Activated T-helper 1 cell treated with anti-CD3 and anti-CD28 coated beads, Interleukin-2, amount 50 U/mL, for 16 hours (primary cell): ENCODE data around the gene ABCA1.
"Not testable (repeated sequence)": the region's sequence is repeated elsewhere in the genome, so short reads cannot be mapped to it uniquely, and the experiment has no call there.

Experiments
- DNase-seq, 2 donors: peaks; one replicate each; pipeline ENCODE4 v3.0.0-alpha.2; 2020; ENCODE audit warnings: low read depth in 1 of 2, low spot score in 1 of 2

ABCA1 gene

GRCh38 chr9:104944871-104945270 lies 16.9 kb upstream of the ABCA1 start:
- no peak for DNase-seq

- no peak for DNase-seq
Observed at GRCh38 chr9:104944356-104944755, 16.4 kb upstream of the ABCA1 start.

- no peak for DNase-seq
Observed at GRCh38 chr9:104941597-104941996, 13.6 kb upstream of the ABCA1 start.

GRCh38 chr9:104936291-104936690 lies 8.3 kb upstream of the ABCA1 start:
- no peak for DNase-seq

GRCh38 chr9:104935501-104935810 lies 7.5 kb upstream of the ABCA1 start:
- DNase-seq = not testable (repeated sequence)

GRCh38 chr9:104934691-104935500 lies 6.9 kb upstream of the ABCA1 start:
- DNase-seq = no peak

- not testable (repeated sequence) for DNase-seq
Observed at GRCh38 chr9:104933091-104933490, 5.1 kb upstream of the ABCA1 start.

GRCh38 chr9:104931256-104931655 lies 3.3 kb upstream of the ABCA1 start:
- no peak for DNase-seq

GRCh38 chr9:104927216-104927911 lies 591 bp downstream of the ABCA1 start:
- no peak for DNase-seq

- no peak for DNase-seq
Observed at GRCh38 chr9:104923740-104924139, 4.2 kb downstream of the ABCA1 start.

GRCh38 chr9:104923289-104923688 lies 4.7 kb downstream of the ABCA1 start:
- no peak for DNase-seq

- DNase-seq = not testable (repeated sequence)
Observed at GRCh38 chr9:104922748-104923147, 5.2 kb downstream of the ABCA1 start.

GRCh38 chr9:104921067-104921741 lies 6.8 kb downstream of the ABCA1 start:
- no peak for DNase-seq

GRCh38 chr9:104915753-104916152 lies 12.2 kb downstream of the ABCA1 start:
- DNase-seq = no peak

- no peak for DNase-seq
Observed at GRCh38 chr9:104915049-104915448, 12.9 kb downstream of the ABCA1 start.

- DNase-seq = no peak
Observed at GRCh38 chr9:104914466-104914865, 13.5 kb downstream of the ABCA1 start.

- DNase-seq = no peak
Observed at GRCh38 chr9:104912606-104913005, 15.3 kb downstream of the ABCA1 start.

- no peak for DNase-seq
Observed at GRCh38 chr9:104911032-104911607, 16.8 kb downstream of the ABCA1 start.

GRCh38 chr9:104907278-104907951 lies 20.5 kb downstream of the ABCA1 start:
- no peak for DNase-seq

GRCh38 chr9:104906441-104907277 lies 21.3 kb downstream of the ABCA1 start:
- DNase-seq = no peak
